Transverse colon (tissue), 4 donors: ENCODE measurements around the gene TMOD1.

Source experiments
- CTCF ChIP-seq, 5 experiments: fragments of 200-600 bp in 3 of 5; fragments of 450-650 bp in 2 of 5; sonication (generic) in 3 of 5; IDR thresholded peaks; 1 replicate in 2 of 5; 2 replicates in 3 of 5; pipeline ENCODE4 v1.5.1; 2016 to 2017; ENCODE audit warnings: antibody characterized with exemption in 5 of 5, inconsistent platforms in 3 of 5, mild to moderate bottlenecking in 2 of 5, moderate library complexity in 1 of 5
- EP300 ChIP-seq: sonication (generic); formaldehyde crosslinking; IDR thresholded peaks from one replicate; pipeline ENCODE4 v1.6.1; 2017; ENCODE audit warnings: antibody characterized with exemption, low read depth
- POLR2A ChIP-seq: fragments of 450-650 bp; IDR thresholded peaks from one replicate; pipeline ENCODE4 v1.6.1; 2016; ENCODE audit warnings: antibody characterized with exemption, mild to moderate bottlenecking, moderate library complexity
- POLR2AphosphoS5 ChIP-seq, 3 donors: sonication (generic); formaldehyde crosslinking; IDR thresholded peaks; one replicate each; pipeline ENCODE4 v1.6.1; 2016; ENCODE audit warnings: antibody characterized with exemption in 3 of 3

GRCh38 chr9:97560154-97560553 lies 58.7 kb downstream of the TMOD1 start:
- TF ChIP-seq POLR2A (no peak), CTCF (IDR thresholded peaks at IDR 0.05) (no peak), POLR2AphosphoS5 (IDR thresholded peaks at IDR 0.05) (no peak), EP300 (no peak)
